ENCODE data around the gene TMEM47. TPM values are rescaled to one million over a fixed set of nuclear protein-coding genes. Genes with fewer than 3 reads are reported as not detected.

The TMEM47 gene
- total RNA-seq, 1 experiment from 2014 or later: 24.4 TPM

DNA sequence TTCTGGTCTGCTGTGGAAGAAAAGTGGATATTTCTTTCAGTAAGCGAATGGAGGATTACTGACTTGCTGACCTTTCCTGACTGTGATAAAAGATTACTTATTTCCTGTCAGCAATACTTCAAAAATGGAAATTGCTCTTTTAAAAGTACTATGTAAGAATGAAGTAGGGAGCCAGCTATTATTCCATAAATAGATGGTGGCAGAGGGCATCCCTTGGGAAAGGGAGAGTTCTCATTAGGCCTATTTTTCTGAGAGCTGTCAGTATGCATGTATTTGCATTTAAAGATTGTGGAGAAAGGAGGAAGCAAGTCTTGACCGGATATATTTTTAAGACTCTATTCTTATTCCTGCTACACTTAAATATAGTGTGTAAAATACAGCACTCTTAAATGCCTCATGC is 37.2 kb downstream of the TMEM47 start:
- Mint-ChIP-seq H3K27ac (no peak overlapping the region), H3K36me3 (peaks cover 6% of the 10 kb centered on the region), H3K27me3 (ENCODE audit: low read depth) (no peaks in the 10 kb centered on the region), H3K4me1 (no peaks in the 10 kb centered on the region), H3K4me3 (no peak overlapping the region), H3K9me3 (peaks cover 7% of the 10 kb centered on the region)
- POLR2A ChIA-PET: no interaction called here
- DNase-seq (ENCODE audit: low spot score) (no peak), ATAC-seq (no peak)
- CTCF ChIA-PET: no interaction called here
- TF ChIP-seq NFE2L1 (CRISPR knock-in tag; IDR thresholded peaks at IDR 0.05): no peak
- TF ChIP-seq ATF1 (CRISPR knock-in tag; IDR thresholded peaks at IDR 0.05): no peak
- TF ChIP-seq HMGA2 (CRISPR knock-in tag; IDR thresholded peaks at IDR 0.05): no peak
- no peak for TF ChIP-seq ZNF317 (CRISPR knock-in tag; IDR thresholded peaks at IDR 0.05; ENCODE audit: borderline replicate concordance, low read depth)
- TF ChIP-seq, protein P1, sequence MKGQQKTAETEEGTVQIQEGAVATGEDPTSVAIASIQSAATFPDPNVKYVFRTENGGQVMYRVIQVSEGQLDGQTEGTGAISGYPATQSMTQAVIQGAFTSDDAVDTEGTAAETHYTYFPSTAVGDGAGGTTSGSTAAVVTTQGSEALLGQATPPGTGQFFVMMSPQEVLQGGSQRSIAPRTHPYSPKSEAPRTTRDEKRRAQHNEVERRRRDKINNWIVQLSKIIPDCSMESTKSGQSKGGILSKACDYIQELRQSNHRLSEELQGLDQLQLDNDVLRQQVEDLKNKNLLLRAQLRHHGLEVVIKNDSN (CRISPR knock-in tag; IDR thresholded peaks at IDR 0.05): no peak
- no peak for TF ChIP-seq NR2C2 (CRISPR knock-in tag; IDR thresholded peaks at IDR 0.05)

DNA sequence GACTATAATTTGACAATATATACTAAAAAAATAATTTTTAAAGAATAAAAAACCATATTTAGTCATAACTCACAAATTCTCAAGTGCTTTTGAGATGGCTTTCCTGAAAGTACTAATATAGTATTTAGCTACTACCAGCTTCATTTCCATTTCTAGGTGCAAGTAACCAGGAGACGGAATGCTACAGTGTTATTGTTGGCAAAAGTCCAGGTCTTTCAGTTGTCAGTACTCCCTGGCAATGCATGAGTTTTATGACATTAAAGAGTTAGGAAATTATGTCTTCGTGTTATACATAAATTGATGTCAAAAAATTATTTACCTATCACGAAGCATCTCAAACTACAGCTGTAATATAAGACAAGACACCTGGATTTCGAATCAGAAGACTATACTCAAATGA is 45.0 kb downstream of the TMEM47 start:
- DNase-seq (ENCODE audit: low spot score) (no peak), ATAC-seq (no peak)
- Mint-ChIP-seq H3K27ac (no peak overlapping the region), H3K4me1 (peaks cover 13% of the 10 kb centered on the region), H3K27me3 (ENCODE audit: low read depth) (peaks cover 2% of the 10 kb centered on the region; the same call in 1 of the 2 replicates), H3K36me3 (peaks cover 18% of the 10 kb centered on the region), H3K9me3 (peaks cover 25% of the 10 kb centered on the region), H3K4me3 (no peak overlapping the region)
- TF ChIP-seq, protein P1 (CRISPR knock-in tag; IDR thresholded peaks at IDR 0.05): no peak
- TF ChIP-seq, protein P2, sequence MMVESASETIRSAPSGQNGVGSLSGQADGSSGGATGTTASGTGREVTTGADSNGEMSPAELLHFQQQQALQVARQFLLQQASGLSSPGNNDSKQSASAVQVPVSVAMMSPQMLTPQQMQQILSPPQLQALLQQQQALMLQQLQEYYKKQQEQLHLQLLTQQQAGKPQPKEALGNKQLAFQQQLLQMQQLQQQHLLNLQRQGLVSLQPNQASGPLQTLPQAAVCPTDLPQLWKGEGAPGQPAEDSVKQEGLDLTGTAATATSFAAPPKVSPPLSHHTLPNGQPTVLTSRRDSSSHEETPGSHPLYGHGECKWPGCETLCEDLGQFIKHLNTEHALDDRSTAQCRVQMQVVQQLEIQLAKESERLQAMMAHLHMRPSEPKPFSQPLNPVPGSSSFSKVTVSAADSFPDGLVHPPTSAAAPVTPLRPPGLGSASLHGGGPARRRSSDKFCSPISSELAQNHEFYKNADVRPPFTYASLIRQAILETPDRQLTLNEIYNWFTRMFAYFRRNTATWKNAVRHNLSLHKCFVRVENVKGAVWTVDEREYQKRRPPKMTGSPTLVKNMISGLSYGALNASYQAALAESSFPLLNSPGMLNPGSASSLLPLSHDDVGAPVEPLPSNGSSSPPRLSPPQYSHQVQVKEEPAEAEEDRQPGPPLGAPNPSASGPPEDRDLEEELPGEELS (CRISPR knock-in tag; IDR thresholded peaks at IDR 0.05): no peak
- ChIA-PET POLR2A (no interaction called here), CTCF (no interaction called here)

DNA sequence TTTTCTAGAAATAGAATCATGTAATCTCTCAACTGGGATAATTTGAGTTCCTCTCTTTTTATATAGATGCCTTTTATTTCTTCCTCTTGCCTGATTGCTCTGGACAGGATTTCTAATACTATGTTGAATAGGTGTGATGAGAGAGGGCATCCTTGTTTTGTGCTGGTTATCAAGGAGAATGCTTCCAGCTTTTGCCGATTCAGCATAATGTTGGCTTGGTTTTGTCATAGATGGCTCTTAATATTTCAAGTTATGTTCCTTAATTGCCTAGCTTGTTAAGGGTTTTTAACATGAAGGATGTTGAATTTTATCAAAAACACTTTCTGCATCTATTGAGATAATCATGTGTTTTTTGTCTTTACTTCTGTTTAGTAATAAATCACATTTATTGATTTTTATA is 58.7 kb downstream of the TMEM47 start:
- peaks cover 16% of the 10 kb centered on the region for H3K4me1 Mint-ChIP-seq
- no peak overlapping the region for H3K4me3 Mint-ChIP-seq
- no peak for ATAC-seq
- POLR2A ChIA-PET: no interaction called here
- peaks cover 22% of the 10 kb centered on the region for H3K36me3 Mint-ChIP-seq
- H3K27me3 Mint-ChIP-seq (ENCODE audit: low read depth): no peaks in the 10 kb centered on the region
- DNase-seq (ENCODE audit: low spot score): no peak
- no peak overlapping the region for H3K27ac Mint-ChIP-seq
- CTCF ChIA-PET: no interaction called here
- H3K9me3 Mint-ChIP-seq: peaks cover 24% of the 10 kb centered on the region
- no peak for TF ChIP-seq IRF2 (CRISPR knock-in tag; IDR thresholded peaks at IDR 0.05; ENCODE audit: borderline replicate concordance, low read depth)
- TF ChIP-seq, protein P3, sequence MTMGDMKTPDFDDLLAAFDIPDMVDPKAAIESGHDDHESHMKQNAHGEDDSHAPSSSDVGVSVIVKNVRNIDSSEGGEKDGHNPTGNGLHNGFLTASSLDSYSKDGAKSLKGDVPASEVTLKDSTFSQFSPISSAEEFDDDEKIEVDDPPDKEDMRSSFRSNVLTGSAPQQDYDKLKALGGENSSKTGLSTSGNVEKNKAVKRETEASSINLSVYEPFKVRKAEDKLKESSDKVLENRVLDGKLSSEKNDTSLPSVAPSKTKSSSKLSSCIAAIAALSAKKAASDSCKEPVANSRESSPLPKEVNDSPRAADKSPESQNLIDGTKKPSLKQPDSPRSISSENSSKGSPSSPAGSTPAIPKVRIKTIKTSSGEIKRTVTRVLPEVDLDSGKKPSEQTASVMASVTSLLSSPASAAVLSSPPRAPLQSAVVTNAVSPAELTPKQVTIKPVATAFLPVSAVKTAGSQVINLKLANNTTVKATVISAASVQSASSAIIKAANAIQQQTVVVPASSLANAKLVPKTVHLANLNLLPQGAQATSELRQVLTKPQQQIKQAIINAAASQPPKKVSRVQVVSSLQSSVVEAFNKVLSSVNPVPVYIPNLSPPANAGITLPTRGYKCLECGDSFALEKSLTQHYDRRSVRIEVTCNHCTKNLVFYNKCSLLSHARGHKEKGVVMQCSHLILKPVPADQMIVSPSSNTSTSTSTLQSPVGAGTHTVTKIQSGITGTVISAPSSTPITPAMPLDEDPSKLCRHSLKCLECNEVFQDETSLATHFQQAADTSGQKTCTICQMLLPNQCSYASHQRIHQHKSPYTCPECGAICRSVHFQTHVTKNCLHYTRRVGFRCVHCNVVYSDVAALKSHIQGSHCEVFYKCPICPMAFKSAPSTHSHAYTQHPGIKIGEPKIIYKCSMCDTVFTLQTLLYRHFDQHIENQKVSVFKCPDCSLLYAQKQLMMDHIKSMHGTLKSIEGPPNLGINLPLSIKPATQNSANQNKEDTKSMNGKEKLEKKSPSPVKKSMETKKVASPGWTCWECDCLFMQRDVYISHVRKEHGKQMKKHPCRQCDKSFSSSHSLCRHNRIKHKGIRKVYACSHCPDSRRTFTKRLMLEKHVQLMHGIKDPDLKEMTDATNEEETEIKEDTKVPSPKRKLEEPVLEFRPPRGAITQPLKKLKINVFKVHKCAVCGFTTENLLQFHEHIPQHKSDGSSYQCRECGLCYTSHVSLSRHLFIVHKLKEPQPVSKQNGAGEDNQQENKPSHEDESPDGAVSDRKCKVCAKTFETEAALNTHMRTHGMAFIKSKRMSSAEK (CRISPR knock-in tag; IDR thresholded peaks at IDR 0.05; ENCODE audit: borderline replicate concordance): no peak
- TF ChIP-seq, protein P4, sequence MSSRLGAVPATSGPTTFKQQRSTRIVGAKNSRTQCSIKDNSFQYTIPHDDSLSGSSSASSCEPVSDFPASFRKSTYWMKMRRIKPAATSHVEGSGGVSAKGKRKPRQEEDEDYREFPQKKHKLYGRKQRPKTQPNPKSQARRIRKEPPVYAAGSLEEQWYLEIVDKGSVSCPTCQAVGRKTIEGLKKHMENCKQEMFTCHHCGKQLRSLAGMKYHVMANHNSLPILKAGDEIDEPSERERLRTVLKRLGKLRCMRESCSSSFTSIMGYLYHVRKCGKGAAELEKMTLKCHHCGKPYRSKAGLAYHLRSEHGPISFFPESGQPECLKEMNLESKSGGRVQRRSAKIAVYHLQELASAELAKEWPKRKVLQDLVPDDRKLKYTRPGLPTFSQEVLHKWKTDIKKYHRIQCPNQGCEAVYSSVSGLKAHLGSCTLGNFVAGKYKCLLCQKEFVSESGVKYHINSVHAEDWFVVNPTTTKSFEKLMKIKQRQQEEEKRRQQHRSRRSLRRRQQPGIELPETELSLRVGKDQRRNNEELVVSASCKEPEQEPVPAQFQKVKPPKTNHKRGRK (CRISPR knock-in tag; IDR thresholded peaks at IDR 0.05; ENCODE audit: borderline replicate concordance): no peak
- TF ChIP-seq, protein P1 (CRISPR knock-in tag; IDR thresholded peaks at IDR 0.05): no peak
- TF ChIP-seq ATF1 (CRISPR knock-in tag; IDR thresholded peaks at IDR 0.05): no peak
- TF ChIP-seq TEAD1 (CRISPR knock-in tag; IDR thresholded peaks at IDR 0.05): no peak
- TF ChIP-seq NFYB (CRISPR knock-in tag; conservative IDR thresholded peaks at IDR 0.05; ENCODE audit: low read depth): no peak
- no peak for TF ChIP-seq FOXK1 (CRISPR knock-in tag; IDR thresholded peaks at IDR 0.05)
- TF ChIP-seq FOXJ3 (CRISPR knock-in tag; IDR thresholded peaks at IDR 0.05; ENCODE audit: borderline replicate concordance): no peak
- TF ChIP-seq ESRRA (CRISPR knock-in tag; IDR thresholded peaks at IDR 0.05; ENCODE audit: borderline replicate concordance): no peak
- TF ChIP-seq PRRX2 (CRISPR knock-in tag; IDR thresholded peaks at IDR 0.05): no peak
- TF ChIP-seq ZNF138 (CRISPR knock-in tag; conservative IDR thresholded peaks at IDR 0.05): no peak
- TF ChIP-seq, protein P5, sequence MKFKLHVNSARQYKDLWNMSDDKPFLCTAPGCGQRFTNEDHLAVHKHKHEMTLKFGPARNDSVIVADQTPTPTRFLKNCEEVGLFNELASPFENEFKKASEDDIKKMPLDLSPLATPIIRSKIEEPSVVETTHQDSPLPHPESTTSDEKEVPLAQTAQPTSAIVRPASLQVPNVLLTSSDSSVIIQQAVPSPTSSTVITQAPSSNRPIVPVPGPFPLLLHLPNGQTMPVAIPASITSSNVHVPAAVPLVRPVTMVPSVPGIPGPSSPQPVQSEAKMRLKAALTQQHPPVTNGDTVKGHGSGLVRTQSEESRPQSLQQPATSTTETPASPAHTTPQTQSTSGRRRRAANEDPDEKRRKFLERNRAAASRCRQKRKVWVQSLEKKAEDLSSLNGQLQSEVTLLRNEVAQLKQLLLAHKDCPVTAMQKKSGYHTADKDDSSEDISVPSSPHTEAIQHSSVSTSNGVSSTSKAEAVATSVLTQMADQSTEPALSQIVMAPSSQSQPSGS (CRISPR knock-in tag; IDR thresholded peaks at IDR 0.05; ENCODE audit: borderline replicate concordance, low read depth): no peak
- TF ChIP-seq, protein P6, sequence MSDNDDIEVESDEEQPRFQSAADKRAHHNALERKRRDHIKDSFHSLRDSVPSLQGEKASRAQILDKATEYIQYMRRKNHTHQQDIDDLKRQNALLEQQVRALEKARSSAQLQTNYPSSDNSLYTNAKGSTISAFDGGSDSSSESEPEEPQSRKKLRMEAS (CRISPR knock-in tag; IDR thresholded peaks at IDR 0.05): no peak

All from WTC11 (cell line).